ENCODE measurements around the gene CFD. TPM values are rescaled to one million over a fixed set of nuclear protein-coding genes. Genes with fewer than 3 reads are reported as not detected.
A peak's percentile ranks its signal among the peaks of the same experiment; 100 is the strongest.
"Not testable (repeated sequence)": the region's sequence is repeated elsewhere in the genome, so short reads cannot be mapped to it uniquely, and the experiment has no call there.

The CFD gene
- total RNA-seq, 6 experiments from 2014 or later = 3.5 to 9.6 (median 7.8) TPM

DNA sequence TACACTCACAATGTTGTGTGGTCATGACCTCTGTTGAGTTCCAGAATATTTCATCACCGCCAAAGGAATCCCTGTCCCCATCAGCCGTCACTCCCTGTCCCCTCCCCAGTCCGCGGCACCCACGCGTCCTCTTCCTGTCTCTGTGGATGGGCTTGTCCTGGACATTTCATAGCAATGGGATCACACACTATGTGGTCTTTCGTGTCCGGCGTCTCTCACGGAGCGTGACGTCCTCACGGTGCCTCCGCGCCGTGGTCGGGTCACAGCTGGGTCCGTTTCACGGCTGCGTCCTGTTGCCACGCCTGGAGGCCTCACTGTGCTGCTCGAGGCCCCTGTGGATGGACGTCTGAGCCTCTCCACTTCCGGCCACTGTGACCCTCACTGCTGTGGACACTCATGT lies 25.2 kb upstream of the CFD start:
- WGBS (ENCODE audit: insufficient coverage, low coverage, low lambda C conversion rate, missing lambda C conversion rate) = 41% methylated on average over 10 of the region's 24 CpGs
- H3K4me1 ChIP-seq = no peaks in the 10 kb centered on the region
- ATAC-seq = no peak
- no peak overlapping the region for H3K4me3 ChIP-seq
- no peak for TF ChIP-seq POLR2A (IDR thresholded peaks at IDR 0.05)
- TF ChIP-seq, protein P1, sequence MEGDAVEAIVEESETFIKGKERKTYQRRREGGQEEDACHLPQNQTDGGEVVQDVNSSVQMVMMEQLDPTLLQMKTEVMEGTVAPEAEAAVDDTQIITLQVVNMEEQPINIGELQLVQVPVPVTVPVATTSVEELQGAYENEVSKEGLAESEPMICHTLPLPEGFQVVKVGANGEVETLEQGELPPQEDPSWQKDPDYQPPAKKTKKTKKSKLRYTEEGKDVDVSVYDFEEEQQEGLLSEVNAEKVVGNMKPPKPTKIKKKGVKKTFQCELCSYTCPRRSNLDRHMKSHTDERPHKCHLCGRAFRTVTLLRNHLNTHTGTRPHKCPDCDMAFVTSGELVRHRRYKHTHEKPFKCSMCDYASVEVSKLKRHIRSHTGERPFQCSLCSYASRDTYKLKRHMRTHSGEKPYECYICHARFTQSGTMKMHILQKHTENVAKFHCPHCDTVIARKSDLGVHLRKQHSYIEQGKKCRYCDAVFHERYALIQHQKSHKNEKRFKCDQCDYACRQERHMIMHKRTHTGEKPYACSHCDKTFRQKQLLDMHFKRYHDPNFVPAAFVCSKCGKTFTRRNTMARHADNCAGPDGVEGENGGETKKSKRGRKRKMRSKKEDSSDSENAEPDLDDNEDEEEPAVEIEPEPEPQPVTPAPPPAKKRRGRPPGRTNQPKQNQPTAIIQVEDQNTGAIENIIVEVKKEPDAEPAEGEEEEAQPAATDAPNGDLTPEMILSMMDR (IDR thresholded peaks at IDR 0.05) = no peak
- intact Hi-C loops (cut with DNase I) = no loop called here
- no peak for DNase-seq
- no peak overlapping the region for H3K27ac ChIP-seq
- H3K27me3 ChIP-seq = no peaks in the 10 kb centered on the region
- no peaks in the 10 kb centered on the region for H3K9me3 ChIP-seq
- no peaks in the 10 kb centered on the region for H3K36me3 ChIP-seq

DNA sequence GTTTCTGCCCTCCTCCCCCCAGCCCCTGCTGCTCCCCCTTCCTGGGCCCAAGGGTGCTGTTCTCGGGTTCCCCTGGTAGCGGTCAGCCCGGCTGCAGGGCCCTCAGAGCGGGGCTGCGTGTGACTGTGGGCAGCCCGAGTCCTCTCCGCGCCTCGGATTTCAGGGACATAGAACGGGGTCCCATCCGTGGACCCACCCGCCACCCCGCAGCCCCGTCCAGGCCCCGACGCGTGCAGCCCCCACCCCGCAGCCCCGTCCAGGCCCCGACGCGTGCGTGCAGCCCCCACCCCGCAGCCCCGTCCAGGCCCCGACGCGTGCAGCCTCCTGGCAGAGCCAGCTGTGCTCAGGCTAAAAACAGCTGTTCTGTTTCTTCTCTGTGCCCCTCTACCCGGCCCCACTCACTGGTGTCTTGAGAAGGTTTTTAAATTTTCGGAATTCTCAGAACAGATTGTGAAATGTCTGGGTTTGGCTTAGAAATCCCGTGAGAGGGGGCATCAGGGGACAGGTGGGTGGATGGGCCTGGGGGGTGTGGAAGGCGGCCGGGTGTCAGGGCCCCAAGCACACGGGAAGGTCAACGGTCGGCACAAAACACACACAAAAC lies 24.2 kb upstream of the CFD start:
- Histone ChIP-seq H3K4me3 (no peak overlapping the region), H3K27ac (no peak overlapping the region), H3K36me3 (no peaks in the 10 kb centered on the region), H3K9me3 (no peaks in the 10 kb centered on the region), H3K27me3 (no peaks in the 10 kb centered on the region), H3K4me1 (no peaks in the 10 kb centered on the region)
- intact Hi-C loops (cut with DNase I) = no loop called here
- ATAC-seq (peak in 1 of 4 donors; percentile 64), DNase-seq (no peak)
- no peak for TF ChIP-seq POLR2A (IDR thresholded peaks at IDR 0.05)
- TF ChIP-seq, protein P1 (IDR thresholded peaks at IDR 0.05) = no peak
- 62% methylated on average over 27 of the region's 36 CpGs for WGBS (ENCODE audit: insufficient coverage, low coverage, low lambda C conversion rate, missing lambda C conversion rate)

DNA sequence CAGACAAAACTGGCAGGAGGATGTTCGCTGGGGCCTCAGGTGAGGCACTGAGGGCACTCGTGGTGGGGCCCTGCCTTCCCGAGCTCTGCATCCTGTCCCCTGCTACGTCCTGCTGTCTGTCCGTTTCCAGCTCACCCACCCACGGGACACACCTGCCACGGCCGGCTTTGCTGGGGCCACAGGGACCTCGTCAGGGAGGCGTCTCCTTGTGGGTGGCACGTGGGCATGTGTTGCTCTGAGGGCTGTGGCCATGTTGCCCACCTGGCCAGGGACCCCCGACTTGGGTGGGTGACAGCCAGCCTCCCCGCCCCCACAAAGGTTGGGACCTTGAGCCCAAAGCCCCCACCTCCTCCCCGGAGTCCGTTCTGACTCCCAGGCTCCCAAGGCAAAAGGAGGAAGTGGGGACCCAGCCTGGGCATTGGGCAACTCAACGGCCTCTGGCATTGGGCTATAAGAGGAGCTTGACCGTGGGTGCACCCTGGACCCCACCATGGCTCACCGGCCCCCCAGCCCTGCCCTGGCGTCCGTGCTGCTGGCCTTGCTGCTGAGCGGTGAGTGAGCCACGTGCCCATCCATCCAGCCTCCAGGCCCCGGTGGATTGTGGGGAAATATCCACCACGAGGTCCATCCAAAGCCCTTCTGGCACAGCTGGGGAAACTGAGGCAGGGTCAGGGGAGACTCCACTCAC lies 18.8 kb upstream of the CFD start, which contains the start of gene PRTN3:
Gene PRTN3, plus strand, starts transcription at position 481 of the 688 bp plus-strand sequence. Its CDS starts 10 bp downstream, at position 491.
- H3K9me3 ChIP-seq = no peaks in the 10 kb centered on the region
- H3K36me3 ChIP-seq = no peaks in the 10 kb centered on the region
- DNase-seq (no peak), ATAC-seq (peak in 1 of 4 donors; percentile 42)
- no peak within 1 kb of the TSS for H3K4me3 ChIP-seq
- peaks cover 0 to 8% of the 10 kb centered on the region in 2 donors for H3K27me3 ChIP-seq
- WGBS (ENCODE audit: insufficient coverage, low coverage, low lambda C conversion rate, missing lambda C conversion rate) = no CpG with 5 or more reads among the region's 24 CpGs
- peaks cover 0 to 8% (median 0%) of the 10 kb centered on the region in 4 donors for H3K4me1 ChIP-seq
- TF ChIP-seq POLR2A (IDR thresholded peaks at IDR 0.05) = no peak
- TF ChIP-seq, protein P1 (IDR thresholded peaks at IDR 0.05) = no peak
- H3K27ac ChIP-seq = no peak within 1 kb of the TSS
- intact Hi-C loops (cut with DNase I) = no loop called here

DNA sequence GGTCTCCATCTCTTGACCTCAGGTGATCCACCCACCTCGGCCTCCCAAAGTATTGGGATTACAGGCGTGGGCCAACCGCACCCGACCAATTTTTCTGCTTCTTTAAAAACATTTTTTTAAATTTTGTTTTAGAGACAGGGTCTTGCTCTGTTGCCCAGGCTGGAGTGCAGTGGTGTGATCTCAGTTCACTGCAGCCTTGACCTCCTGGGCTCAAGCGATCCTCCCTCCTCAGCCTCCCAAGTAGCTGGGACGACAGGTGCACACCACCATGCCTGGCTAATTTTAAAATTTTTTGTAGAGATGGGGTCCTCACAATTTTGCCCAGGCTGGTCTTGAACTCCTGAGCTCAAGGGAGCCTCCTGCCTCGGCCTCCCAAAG lies 16.7 kb upstream of the CFD start:
- WGBS (ENCODE audit: insufficient coverage, low coverage, low lambda C conversion rate, missing lambda C conversion rate) = 53% methylated on average over 4 of the region's 7 CpGs
- H3K27ac ChIP-seq; intact Hi-C loops (cut with DNase I); H3K9me3 ChIP-seq; H3K4me1 ChIP-seq; H3K27me3 ChIP-seq; H3K36me3 ChIP-seq; DNase-seq; H3K4me3 ChIP-seq; ATAC-seq: not testable (repeated sequence)

DNA sequence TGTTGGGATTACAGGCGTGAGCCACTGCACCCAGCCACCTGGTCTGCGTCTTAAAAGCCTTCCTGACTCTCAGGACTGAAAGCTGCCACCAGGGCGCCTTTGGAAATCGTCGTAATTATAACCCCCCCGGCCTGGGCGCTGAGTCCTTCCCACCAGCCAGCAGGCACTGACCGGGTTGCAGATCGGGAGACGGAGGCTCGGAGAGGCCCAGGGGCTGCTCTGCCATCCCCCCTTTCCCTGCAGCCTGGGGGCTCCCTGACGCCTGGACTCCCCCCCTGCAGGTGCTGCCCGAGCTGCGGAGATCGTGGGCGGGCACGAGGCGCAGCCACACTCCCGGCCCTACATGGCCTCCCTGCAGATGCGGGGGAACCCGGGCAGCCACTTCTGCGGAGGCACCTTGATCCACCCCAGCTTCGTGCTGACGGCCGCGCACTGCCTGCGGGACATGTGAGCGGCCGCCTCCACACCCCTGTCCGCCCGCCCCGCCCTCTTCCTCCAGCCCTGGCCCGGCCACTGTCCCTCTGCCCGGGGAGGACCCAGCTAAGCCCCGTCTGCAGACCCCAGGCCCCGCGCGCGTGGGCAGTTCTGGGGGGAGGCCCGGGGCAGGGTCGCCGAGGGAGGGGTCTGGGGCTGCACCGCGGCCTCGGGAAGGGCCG lies 16.2 kb upstream of the CFD start:
- no peak for TF ChIP-seq POLR2A (IDR thresholded peaks at IDR 0.05)
- TF ChIP-seq, protein P1 (IDR thresholded peaks at IDR 0.05) = no peak
- intact Hi-C loops (cut with DNase I) = no loop called here
- H3K9me3 ChIP-seq = no peaks in the 10 kb centered on the region
- peak in 1 of 3 donors; percentile 58 for DNase-seq
- peaks cover 0 to 8% of the 10 kb centered on the region in 2 donors for H3K27me3 ChIP-seq
- H3K4me1 ChIP-seq = peaks cover 0 to 8% (median 0%) of the 10 kb centered on the region in 4 donors
- H3K4me3 ChIP-seq = no peak overlapping the region
- H3K27ac ChIP-seq = no peak overlapping the region
- WGBS (ENCODE audit: insufficient coverage, low coverage, low lambda C conversion rate, missing lambda C conversion rate) = 0% methylated on average over 1 of the region's 46 CpGs
- no peaks in the 10 kb centered on the region for H3K36me3 ChIP-seq
- ATAC-seq = peak; percentile 64 to 74 (median 67)
